EH (cell line): ENCODE measurements around the gene ACLY.
"Not testable (repeated sequence)": the region's sequence is repeated elsewhere in the genome, so short reads cannot be mapped to it uniquely, and the experiment has no call there.

Experiments used
- DNase-seq: peaks from one replicate; pipeline ENCODE4 v3.0.0-alpha.2; 2015; ENCODE audit warnings: low read depth

The ACLY gene

GRCh38 chr17:41829961-41830360, 88.8 kb downstream of the ACLY start:
- not testable (repeated sequence) for DNase-seq

- no peak for DNase-seq
Measured at GRCh38 chr17:41825175-41825845, 93.4 kb downstream of the ACLY start.

GRCh38 chr17:41824086-41824485, 94.7 kb downstream of the ACLY start:
- DNase-seq, result peak; percentile 25

GRCh38 chr17:41823580-41823979, 95.2 kb downstream of the ACLY start:
- peak; percentile 18 for DNase-seq

GRCh38 chr17:41823141-41823524, 95.6 kb downstream of the ACLY start:
- no peak for DNase-seq

- DNase-seq, result no peak
Measured at GRCh38 chr17:41822216-41823140, 96.3 kb downstream of the ACLY start.

GRCh38 chr17:41821776-41822175, 97.0 kb downstream of the ACLY start:
- no peak for DNase-seq

- no peak for DNase-seq
Measured at GRCh38 chr17:41818024-41818423, 100.7 kb downstream of the ACLY start.
